Duodenal mucosa (tissue), 2 donors: Measurements from ENCODE around the gene LUC7L.

Experiments
- H3K27ac ChIP-seq: one replicate; pipeline ENCODE4 v1.7.0; 2013; ENCODE audit warnings: low read depth, low read length
- H3K27me3 ChIP-seq, 2 donors: one replicate each; pipeline ENCODE4 v1.7.0; 2013; ENCODE audit warnings: low read length in 2 of 2, control low read depth in 1 of 2; ENCODE audit not compliant: insufficient read depth in 2 of 2, control insufficient read depth in 1 of 2
- H3K36me3 ChIP-seq, 2 donors: one replicate each; pipeline ENCODE4 v1.7.0; 2013; ENCODE audit warnings: low read length in 2 of 2, control low read depth in 1 of 2; ENCODE audit not compliant: insufficient read depth in 2 of 2, control insufficient read depth in 1 of 2
- H3K4me1 ChIP-seq, 2 donors: one replicate each; pipeline ENCODE4 v1.7.0; 2013; ENCODE audit warnings: low read length in 2 of 2, control low read depth in 1 of 2; ENCODE audit not compliant: insufficient read depth in 2 of 2, control insufficient read depth in 1 of 2
- H3K4me3 ChIP-seq, 2 donors: one replicate each; pipeline ENCODE4 v1.7.0; 2013; ENCODE audit warnings: low read length in 2 of 2, low read depth in 1 of 2
- H3K9ac ChIP-seq, 2 donors: one replicate each; pipeline ENCODE4 v1.7.0; 2013; ENCODE audit warnings: low read length in 2 of 2, low read depth in 1 of 2
- H3K9me3 ChIP-seq, 2 donors: one replicate each; pipeline ENCODE4 v1.7.0; 2013; ENCODE audit warnings: low read length in 2 of 2, control low read depth in 1 of 2; ENCODE audit not compliant: control insufficient read depth in 1 of 2

Gene LUC7L

DNA sequence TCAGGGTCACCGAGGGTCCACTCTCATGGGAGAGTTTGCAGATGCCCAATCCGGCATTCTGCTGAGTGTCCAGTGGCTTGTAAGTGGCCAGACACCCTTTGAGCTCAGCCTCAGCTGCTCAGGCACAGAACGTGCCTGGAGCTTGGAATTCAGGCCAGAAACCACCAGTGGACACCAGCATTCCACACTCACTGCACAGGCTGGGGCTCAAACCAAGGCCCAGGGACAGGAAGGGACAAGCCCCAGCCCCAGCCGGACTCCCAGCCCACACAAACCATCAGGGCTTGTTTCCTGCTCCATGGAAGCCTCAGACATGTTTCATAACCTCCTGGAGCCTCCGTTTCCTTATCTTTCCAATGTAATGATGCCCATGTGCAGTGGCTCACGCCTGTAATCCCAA lies 85.8 kb downstream of the LUC7L start:
- no peak overlapping the region for H3K9ac ChIP-seq
- no peaks in the 10 kb centered on the region for H3K4me1 ChIP-seq

DNA sequence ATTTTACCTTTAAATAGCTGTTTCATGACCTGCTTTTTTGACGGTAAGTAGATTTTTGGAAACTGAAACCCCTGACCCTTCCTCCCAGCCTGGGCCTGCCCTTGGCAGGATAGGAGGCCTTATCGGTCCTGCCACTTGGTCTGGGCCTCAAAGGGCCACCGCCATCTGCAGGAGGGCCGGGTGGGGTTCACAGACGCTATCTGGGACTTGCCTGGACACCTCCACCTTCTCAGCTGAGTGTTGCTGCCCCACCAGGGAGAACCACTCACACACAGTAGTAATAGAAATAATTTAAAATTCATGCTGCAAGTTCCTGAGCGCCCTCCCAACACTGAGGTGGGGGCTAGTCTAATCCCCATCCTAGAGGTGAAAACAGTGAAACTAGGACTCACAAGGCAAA lies 86.2 kb downstream of the LUC7L start:
- Histone ChIP-seq H3K27ac (no peak overlapping the region), H3K9me3 (no peaks in the 10 kb centered on the region), H3K9ac (no peak overlapping the region), H3K4me1 (no peaks in the 10 kb centered on the region), H3K36me3 (no peaks in the 10 kb centered on the region), H3K27me3 (no peaks in the 10 kb centered on the region), H3K4me3 (no peak overlapping the region)

More for the DNA sequence above, 85.8 kb downstream of the LUC7L start:
- Histone ChIP-seq H3K36me3 (no peaks in the 10 kb centered on the region), H3K27me3 (peaks cover 0 to under 1% of the 10 kb centered on the region in 2 donors), H3K9me3 (no peaks in the 10 kb centered on the region), H3K4me3 (no peak overlapping the region), H3K27ac (no peak overlapping the region)

DNA sequence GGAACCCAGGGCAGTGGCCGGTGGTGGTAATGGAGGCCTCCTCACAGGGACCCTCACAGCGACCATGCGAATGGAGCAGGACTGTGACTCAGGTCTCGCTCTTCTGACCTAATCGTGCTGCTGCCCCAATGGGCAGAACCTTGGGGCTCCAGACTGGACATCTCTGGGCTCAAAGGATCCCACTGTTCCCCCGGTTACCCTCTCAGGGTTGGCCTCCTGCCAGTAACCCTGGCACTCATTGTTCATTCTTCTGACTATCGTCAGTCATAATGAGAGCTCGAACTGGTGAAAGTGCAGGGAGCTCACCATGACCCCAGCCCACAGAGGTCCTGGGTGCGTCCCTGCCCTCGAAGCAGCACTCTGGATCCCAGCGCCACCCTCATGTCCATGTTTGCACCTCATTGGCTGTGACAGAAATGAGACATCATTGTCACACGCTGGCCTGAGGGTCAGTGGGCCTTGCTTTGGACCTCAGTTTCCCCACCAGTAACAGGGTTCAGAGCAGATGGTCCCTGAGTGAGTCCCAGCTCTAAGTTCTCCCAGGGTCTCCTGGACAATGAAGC lies 86.8 kb downstream of the LUC7L start:
- Histone ChIP-seq H3K4me1 (no peaks in the 10 kb centered on the region), H3K36me3 (no peaks in the 10 kb centered on the region), H3K27me3 (no peaks in the 10 kb centered on the region), H3K27ac (no peak overlapping the region), H3K4me3 (no peak overlapping the region), H3K9ac (no peak overlapping the region), H3K9me3 (no peaks in the 10 kb centered on the region)

DNA sequence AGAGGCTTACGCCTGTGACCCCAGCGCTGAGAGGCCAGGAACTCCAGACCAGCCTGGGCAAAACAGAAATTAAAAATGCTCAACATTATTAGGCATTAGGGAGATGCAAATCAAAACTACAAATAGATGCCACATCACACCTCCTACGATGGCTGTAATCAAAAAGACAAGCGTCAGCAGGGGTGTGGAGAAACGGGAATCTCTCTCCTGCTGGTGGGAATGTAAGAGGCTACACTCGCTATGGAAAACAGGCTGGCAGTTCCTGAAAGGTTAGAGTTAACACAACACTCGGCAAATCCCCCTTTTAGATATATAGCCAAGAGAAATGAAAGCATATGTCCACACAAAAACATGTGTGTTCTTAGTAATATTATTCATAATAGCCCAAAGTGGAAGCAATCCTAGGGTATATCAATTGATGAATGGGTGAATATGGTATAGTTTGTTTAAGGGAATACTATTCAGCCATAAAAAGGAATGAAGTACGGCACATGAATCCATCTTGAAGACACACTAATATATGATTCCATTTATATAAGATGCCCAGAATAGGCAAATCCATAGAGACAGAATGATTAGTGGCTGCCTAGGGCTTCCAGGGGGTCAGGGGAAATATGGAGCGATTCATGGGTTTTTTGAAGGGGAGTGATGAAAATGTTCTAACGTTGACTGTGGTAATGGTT lies 88.9 kb downstream of the LUC7L start:
- Histone ChIP-seq H3K27me3 (no peaks in the 10 kb centered on the region), H3K27ac (no peak overlapping the region), H3K9ac (no peak overlapping the region), H3K9me3 (no peaks in the 10 kb centered on the region), H3K4me3 (no peak overlapping the region), H3K36me3 (no peaks in the 10 kb centered on the region), H3K4me1 (no peaks in the 10 kb centered on the region)
